ENCODE measurements around the gene GRM7. TPM values are rescaled to one million over a fixed set of nuclear protein-coding genes. Genes with fewer than 3 reads are reported as not detected.

GRM7 gene
- total and polyA plus RNA-seq, 2 experiments from 2014 or later, result 0.40 TPM; not detected in 1

DNA sequence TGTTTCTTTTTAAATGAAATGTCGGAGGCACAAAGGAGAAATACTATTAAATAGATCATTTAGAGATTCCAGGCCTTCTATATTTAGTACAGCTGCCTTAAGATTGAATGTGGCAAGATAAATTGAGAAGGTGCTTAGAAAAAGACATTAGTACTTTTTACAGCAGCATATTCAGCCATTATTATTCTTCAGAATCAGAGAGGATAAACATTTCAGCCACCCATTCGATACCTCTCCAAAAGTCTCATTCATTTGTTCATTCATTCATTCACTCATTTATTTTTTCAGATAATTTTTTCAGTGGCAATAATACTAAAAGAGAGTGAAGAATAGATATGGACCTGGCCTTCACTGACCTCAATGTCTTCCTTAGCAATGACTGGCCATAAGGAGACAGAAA is 347.0 kb downstream of the GRM7 start:
- Mint-ChIP-seq H3K36me3 (ENCODE audit: low read depth) (no peaks in the 10 kb centered on the region; the same call in 2 of the 3 replicates), H3K4me3 (no peak overlapping the region), H3K27me3 (ENCODE audit: insufficient read depth, low read depth, poor library complexity) (no peaks in the 10 kb centered on the region), H3K27ac (no peak overlapping the region), H3K4me1 (peaks cover 5% of the 10 kb centered on the region; the same call in 2 of the 3 replicates), H3K9me3 (peaks cover 79% of the 10 kb centered on the region)
- no peaks in the 10 kb centered on the region for H3K9me2 ChIP-seq (ENCODE audit: insufficient read depth)
- no peak for ATAC-seq
- TF ChIP-seq EZH2phosphoT487 (IDR thresholded peaks at IDR 0.05; ENCODE audit: unreplicated experiment) (no peak), ZNF331 (CRISPR knock-in tag; IDR thresholded peaks at IDR 0.05; ENCODE audit: low read depth) (no peak), ZNF462 (CRISPR knock-in tag; IDR thresholded peaks at IDR 0.05) (no peak), ZNF114 (CRISPR knock-in tag; IDR thresholded peaks at IDR 0.05) (no peak), JUNB (IDR thresholded peaks at IDR 0.05; ENCODE audit: unreplicated experiment) (no peak), EZH2 (IDR thresholded peaks at IDR 0.05; ENCODE audit: low read depth, unreplicated experiment) (no peak), NANOG (IDR thresholded peaks at IDR 0.05; ENCODE audit: borderline replicate concordance) (no peak), ETS1 (IDR thresholded peaks at IDR 0.05) (no peak), CTCF (conservative IDR thresholded peaks at IDR 0.05; ENCODE audit: low read depth in 2 of 2) (no peak), POLR2AphosphoS5 (IDR thresholded peaks at IDR 0.05; ENCODE audit: low read depth) (no peak), STAT1 (IDR thresholded peaks at IDR 0.05; ENCODE audit: unreplicated experiment) (no peak), CREB1 (CRISPR knock-in tag; IDR thresholded peaks at IDR 0.05; ENCODE audit: low read depth) (no peak)
- TF ChIP-seq, protein P1, sequence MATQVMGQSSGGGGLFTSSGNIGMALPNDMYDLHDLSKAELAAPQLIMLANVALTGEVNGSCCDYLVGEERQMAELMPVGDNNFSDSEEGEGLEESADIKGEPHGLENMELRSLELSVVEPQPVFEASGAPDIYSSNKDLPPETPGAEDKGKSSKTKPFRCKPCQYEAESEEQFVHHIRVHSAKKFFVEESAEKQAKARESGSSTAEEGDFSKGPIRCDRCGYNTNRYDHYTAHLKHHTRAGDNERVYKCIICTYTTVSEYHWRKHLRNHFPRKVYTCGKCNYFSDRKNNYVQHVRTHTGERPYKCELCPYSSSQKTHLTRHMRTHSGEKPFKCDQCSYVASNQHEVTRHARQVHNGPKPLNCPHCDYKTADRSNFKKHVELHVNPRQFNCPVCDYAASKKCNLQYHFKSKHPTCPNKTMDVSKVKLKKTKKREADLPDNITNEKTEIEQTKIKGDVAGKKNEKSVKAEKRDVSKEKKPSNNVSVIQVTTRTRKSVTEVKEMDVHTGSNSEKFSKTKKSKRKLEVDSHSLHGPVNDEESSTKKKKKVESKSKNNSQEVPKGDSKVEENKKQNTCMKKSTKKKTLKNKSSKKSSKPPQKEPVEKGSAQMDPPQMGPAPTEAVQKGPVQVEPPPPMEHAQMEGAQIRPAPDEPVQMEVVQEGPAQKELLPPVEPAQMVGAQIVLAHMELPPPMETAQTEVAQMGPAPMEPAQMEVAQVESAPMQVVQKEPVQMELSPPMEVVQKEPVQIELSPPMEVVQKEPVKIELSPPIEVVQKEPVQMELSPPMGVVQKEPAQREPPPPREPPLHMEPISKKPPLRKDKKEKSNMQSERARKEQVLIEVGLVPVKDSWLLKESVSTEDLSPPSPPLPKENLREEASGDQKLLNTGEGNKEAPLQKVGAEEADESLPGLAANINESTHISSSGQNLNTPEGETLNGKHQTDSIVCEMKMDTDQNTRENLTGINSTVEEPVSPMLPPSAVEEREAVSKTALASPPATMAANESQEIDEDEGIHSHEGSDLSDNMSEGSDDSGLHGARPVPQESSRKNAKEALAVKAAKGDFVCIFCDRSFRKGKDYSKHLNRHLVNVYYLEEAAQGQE (IDR thresholded peaks at IDR 0.05; ENCODE audit: unreplicated experiment), result no peak
- H3K79me2 ChIP-seq (replicated peaks; ENCODE audit: insufficient read depth), result no peaks in the 10 kb centered on the region
- H3K4me3 ChIP-seq, result no peak overlapping the region
- no peak overlapping the region for H3K4me2 ChIP-seq
- H3K27me3 ChIP-seq (ENCODE audit: insufficient read depth), result no peaks in the 10 kb centered on the region
- no peaks in the 10 kb centered on the region for H4K20me1 ChIP-seq (replicated peaks; ENCODE audit: insufficient read depth)
- no peaks in the 10 kb centered on the region for H3F3A ChIP-seq (replicated peaks; ENCODE audit: low read depth)
- H3K27ac ChIP-seq (ENCODE audit: low read depth), result no peak overlapping the region
- no peak overlapping the region for H2AFZ ChIP-seq
- no peaks in the 10 kb centered on the region for H3K36me3 ChIP-seq (ENCODE audit: insufficient read depth)
- no peak for DNase-seq (ENCODE audit: low spot score)
- 0 out of 2 replicates have a peak, but pooled peaks cover 5% of the 10 kb centered on the region for H3K4me1 ChIP-seq (ENCODE audit: insufficient read depth)
